Hematopoietic multipotent progenitor cell treated with erythropoietin and hydrocortisone succinate and interleukin-3 and kit ligand, for 8 days (in vitro differentiated cells): ENCODE measurements around the gene LSM14B.

Experiments
- DNase-seq: peaks from one replicate; pipeline ENCODE4 v3.0.0-alpha.2; 2015

The LSM14B gene

GRCh38 chr20:62165762-62166399, 43.6 kb downstream of the LSM14B start:
- DNase-seq: no peak

DNA sequence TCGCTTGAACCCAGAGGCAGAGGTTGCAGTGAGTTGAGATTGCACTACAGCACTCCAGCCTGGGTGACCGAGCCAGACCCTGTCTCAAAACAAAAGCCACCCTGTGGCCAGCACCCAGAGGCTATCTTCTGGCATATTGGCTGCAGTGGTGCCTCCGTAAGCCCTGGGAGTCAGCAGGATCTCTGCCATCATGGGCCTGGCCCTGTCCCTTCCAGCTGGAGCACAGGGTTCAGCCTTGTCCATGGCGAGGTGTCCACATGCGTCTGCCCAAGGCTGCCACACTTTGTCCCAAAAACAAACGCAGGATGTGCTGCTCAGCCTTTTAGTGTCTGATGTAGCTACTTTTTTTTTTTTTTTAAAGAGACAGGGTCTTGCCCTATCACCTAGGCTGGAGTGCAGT, 45.2 kb downstream of the LSM14B start:
- no peak for DNase-seq

DNA sequence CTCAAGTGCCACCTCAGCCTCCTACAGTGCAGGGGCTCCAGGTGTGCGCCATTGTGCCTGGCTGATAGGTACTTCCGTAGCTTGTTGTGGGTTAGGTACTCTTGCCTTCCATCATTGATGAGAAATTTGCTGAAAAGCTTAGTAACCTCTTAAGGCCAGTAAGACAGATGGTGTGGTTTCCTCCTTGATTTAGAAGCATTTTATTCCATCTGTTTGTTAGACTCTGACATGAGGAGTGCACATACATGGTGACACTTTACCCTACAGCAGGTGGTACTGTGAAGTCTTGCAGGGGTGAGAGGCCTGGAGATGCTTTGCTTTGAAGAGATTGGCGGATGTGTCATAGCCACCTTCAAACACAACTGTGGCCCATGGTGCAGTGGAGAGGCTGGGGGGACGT, 45.8 kb downstream of the LSM14B start:
- no peak for DNase-seq

- no peak for DNase-seq
These were observed 46.7 kb downstream of the LSM14B start for GRCh38 chr20:62168890-62169435.

GRCh38 chr20:62170536-62170935, 48.3 kb downstream of the LSM14B start:
- no peak for DNase-seq

GRCh38 chr20:62171245-62171644, 49.0 kb downstream of the LSM14B start:
- DNase-seq: no peak

GRCh38 chr20:62172666-62173065, 50.4 kb downstream of the LSM14B start:
- no peak for DNase-seq

- no peak for DNase-seq
These were observed 51.9 kb downstream of the LSM14B start for GRCh38 chr20:62174021-62174804.

DNA sequence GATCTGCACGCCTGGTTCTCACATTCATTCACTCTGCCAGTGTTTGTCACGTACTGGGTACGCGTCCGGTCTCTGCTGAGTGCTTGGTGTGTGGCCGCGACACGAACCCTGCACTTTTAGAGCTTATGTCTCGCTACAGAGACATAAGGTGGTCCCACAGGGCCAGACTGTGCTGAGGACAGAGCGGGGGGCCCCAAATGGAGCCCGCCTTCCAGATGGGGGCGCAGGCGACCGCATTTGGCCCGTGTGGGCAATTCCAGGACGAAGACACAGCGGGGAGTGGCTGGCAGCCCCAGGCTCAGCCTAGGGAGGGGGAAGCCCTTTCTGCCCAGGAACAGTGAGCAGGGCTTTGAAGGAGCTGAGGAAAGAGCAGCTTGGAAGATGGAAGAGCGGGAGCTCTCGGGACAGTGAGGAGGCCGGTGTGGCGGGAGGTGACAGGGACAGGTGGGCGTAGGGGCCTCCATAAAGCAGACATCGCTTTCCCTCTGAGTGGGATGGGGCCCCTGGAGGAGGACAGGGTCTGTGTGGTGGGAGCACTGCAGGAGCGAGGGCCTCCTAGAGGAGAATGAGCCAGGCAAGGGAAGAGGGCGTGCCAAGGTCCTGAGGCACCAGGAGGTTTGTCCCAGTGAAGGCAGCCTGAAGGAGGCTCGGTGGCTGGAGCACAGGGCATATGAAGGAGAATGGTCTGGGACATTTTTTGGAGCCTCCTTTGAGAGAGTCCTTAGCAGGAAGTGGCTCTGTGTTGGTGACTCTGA, 52.8 kb downstream of the LSM14B start:
- DNase-seq: no peak

GRCh38 chr20:62175711-62176110, 53.4 kb downstream of the LSM14B start:
- DNase-seq: no peak

DNA sequence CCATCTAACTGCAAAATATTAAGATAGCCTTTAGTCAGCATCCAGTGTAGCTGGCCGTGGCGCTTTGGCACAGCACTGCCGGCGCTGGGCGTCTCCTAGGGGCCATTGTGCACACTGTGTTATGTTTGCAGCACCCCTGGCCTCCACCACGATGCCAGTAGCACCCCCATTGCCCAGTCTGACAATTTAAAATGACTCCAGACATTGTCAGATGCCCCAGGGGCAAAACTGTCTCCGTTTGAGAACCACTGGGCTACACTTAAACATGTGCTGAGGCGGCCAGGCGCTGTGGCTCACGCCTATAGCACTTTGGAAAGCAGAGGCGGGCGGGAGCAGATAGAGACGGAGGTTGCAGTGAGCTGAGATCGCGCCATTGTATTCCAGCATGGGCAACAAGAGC, 54.6 kb downstream of the LSM14B start:
- no peak for DNase-seq

- DNase-seq: no peak
These were observed 55.0 kb downstream of the LSM14B start for GRCh38 chr20:62177307-62177706.

GRCh38 chr20:62178316-62179161, 56.3 kb downstream of the LSM14B start:
- no peak for DNase-seq

DNA sequence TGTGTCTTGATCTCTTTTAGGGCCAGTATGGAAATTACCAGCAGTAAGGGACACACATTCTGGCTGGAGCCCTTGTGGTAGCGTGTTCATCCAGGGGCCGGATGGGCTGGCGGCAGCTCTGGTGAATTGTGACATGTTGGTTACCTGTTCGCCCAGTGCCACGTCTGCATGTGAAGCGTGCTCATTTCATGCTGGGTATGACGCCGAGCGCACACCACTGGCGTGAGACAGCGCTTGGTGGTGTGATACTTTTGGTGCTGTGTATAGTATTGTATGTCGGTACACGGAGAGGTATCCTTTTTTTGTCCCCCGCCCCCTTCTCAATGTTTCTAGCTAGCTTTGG, 56.9 kb downstream of the LSM14B start:
- no peak for DNase-seq

- DNase-seq: no peak
These were observed 59.5 kb downstream of the LSM14B start for GRCh38 chr20:62181808-62182207.

DNA sequence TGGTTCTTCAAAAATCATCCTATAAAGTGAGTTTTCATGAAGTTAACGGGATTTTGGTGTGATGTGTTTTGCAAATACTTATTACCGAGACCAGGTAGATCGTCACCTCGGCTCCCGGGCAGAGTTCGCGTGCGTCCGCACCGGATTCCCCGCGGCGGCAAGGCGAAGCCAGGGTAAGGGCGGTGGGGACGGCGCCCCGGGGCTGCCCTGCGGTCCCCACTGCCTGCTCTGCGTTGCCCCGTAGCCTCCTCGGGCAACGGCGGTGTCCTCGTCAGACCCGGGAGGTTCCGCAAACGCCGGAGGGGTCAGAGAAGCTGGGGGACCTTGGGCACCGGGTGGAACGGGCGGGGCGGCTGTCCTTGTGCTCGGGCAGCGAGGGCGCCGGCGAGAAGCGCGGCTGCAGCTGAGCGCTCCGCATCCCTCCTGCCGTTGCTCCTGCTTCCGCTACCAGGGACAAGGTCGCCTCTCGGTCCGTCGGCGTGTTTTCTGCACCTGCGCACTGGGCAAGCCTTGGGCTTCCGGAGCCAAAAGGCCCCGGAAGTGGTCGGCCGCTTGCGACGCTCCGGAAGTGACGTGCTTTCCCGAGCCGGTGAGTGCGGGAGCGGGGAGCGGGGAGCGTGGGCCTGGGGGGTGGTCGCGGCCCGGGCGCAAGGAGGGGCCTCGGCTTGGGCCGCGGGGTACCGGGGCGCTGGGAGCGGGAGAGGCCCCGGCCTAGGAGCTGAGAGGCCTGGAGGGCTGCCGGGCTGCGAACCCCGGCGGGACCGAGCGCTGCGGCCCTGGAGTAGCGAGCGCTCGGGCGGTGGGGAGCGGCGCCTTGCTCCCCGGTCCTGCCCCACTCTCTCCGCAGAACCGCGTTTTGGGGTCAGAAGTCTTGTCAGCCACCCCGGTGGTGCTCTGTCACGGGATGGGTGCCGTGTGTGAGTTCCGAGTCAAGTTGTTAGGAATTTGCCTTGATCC, 60.5 kb downstream of the LSM14B start, which contains the start of gene MTG2:
Gene MTG2, plus strand, starts transcription at position 560 of the 957 bp plus-strand sequence. CDS start 10,393 bp downstream, outside the sequence.
- peak; percentile 97 for DNase-seq

DNA sequence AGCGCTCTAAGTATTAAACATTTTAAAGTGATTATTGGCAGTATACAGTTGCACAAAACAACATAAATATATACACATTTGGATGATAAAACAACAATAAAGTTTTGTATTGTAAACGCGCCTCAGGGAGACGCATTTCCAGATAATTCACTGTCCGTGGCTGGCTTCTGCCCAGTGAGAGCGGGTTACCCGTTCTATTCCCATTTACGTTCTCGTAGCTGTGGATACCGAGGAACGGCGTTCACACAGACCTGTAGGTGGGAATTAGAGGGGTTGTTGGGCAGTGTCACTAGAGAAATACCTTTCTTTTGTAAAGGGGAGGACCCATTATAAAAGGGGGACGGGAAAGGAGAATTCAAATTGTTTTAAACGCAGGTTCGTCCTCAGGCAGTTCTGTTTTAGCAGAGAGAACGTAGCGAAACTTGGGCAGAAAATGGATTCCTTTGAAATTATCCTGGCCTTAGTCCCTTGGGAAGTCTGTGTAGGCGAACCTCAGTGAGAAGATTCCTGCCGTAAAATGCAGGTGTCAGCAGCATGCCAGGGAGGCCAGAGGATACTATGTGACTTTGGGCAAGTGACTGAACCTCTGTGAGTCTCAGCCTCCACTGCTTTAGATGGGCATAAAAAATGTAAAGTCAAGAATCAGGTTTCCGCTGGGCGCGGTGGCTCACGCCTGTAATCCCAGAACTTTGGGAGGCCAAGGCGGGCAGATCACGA, 61.3 kb downstream of the LSM14B start:
- DNase-seq: peak; percentile 16
